SK-N-SH treated with all-trans-retinoic acid at 6 μM for 48 hours (cell line): ENCODE measurements around the gene PIMREG.

Experiments used
- RARB ChIP-seq: fragments of 250-450 bp; sonication (Bioruptor Pico); IDR thresholded peaks from 2 replicates; pipeline ENCODE4 v1.8.0; 2021; ENCODE audit warnings: mild to moderate bottlenecking, moderate library complexity
- ZFP3 ChIP-seq: fragments of 250-450 bp; sonication (Bioruptor Pico); IDR thresholded peaks from 2 replicates; pipeline ENCODE4 v1.5.0; 2020; ENCODE audit warnings: mild to moderate bottlenecking, moderate library complexity
- ZNF565 ChIP-seq: fragments of 450-650 bp; formaldehyde crosslinking; conservative IDR thresholded peaks from 2 replicates; pipeline ENCODE4 v1.5.0; 2020; ENCODE audit warnings: low read depth, mild to moderate bottlenecking, moderate library complexity
- ZNF70 ChIP-seq: fragments of 450-650 bp; formaldehyde crosslinking; IDR thresholded peaks from 2 replicates; pipeline ENCODE4 v1.5.0; 2020; ENCODE audit warnings: mild to moderate bottlenecking, moderate library complexity
- TF ChIP-seq, protein P1 (sequence below): fragments of 250-450 bp; sonication (Bioruptor Pico); IDR thresholded peaks from 2 replicates; pipeline ENCODE4 v1.5.1; 2020; ENCODE audit warnings: low read depth, mild to moderate bottlenecking, moderate library complexity
- TF ChIP-seq, protein P2 (sequence below): fragments of 250-450 bp; sonication (Bioruptor Pico); IDR thresholded peaks from 2 replicates; pipeline ENCODE4 v1.8.0; 2021; ENCODE audit warnings: low read depth, mild to moderate bottlenecking, moderate library complexity, borderline replicate concordance

- TF ChIP-seq RARB (CRISPR knock-in tag), result no peak
- TF ChIP-seq ZNF70 (CRISPR knock-in tag), result no peak
- no peak for TF ChIP-seq ZNF565 (CRISPR knock-in tag)
- TF ChIP-seq, protein P1, sequence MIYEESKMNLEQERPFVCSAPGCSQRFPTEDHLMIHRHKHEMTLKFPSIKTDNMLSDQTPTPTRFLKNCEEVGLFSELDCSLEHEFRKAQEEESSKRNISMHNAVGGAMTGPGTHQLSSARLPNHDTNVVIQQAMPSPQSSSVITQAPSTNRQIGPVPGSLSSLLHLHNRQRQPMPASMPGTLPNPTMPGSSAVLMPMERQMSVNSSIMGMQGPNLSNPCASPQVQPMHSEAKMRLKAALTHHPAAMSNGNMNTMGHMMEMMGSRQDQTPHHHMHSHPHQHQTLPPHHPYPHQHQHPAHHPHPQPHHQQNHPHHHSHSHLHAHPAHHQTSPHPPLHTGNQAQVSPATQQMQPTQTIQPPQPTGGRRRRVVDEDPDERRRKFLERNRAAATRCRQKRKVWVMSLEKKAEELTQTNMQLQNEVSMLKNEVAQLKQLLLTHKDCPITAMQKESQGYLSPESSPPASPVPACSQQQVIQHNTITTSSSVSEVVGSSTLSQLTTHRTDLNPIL (CRISPR knock-in tag), result no peak
- TF ChIP-seq, protein P2, sequence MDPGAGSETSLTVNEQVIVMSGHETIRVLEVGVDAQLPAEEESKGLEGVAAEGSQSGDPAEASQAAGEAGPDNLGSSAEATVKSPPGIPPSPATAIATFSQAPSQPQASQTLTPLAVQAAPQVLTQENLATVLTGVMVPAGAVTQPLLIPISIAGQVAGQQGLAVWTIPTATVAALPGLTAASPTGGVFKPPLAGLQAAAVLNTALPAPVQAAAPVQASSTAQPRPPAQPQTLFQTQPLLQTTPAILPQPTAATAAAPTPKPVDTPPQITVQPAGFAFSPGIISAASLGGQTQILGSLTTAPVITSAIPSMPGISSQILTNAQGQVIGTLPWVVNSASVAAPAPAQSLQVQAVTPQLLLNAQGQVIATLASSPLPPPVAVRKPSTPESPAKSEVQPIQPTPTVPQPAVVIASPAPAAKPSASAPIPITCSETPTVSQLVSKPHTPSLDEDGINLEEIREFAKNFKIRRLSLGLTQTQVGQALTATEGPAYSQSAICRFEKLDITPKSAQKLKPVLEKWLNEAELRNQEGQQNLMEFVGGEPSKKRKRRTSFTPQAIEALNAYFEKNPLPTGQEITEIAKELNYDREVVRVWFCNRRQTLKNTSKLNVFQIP (CRISPR knock-in tag), result no peak
- no peak for TF ChIP-seq ZFP3
Observed at GRCh38 chr17:6460531-6461161, 16.4 kb downstream of the PIMREG start.
